Common myeloid progenitor, CD34-positive (primary cell): Measurements from ENCODE around the gene GSTA1.

Source experiments
- CTCF ChIA-PET: fragments of 350-600 bp; sonication (Branson Sonifier 250); formaldehyde crosslinking; loops from one replicate; lab custom pipeline; 2021; ENCODE audit warnings: antibody characterized with exemption; lab: Charles Lee
- POLR2A ChIA-PET: fragments of 350-600 bp; sonication (Branson Sonifier 250); formaldehyde crosslinking; loops from one replicate; lab custom pipeline; 2021; ENCODE audit warnings: antibody characterized with exemption; lab: Charles Lee
- DNase-seq, 3 donors: peaks; one replicate each; pipeline versions ENCODE4 v3.0.0 to v3.0.0-alpha.2; 2013
- H3K27ac ChIP-seq, 2 experiments: 1 replicate in 1 of 2; 2 replicates in 1 of 2; pipeline ENCODE4 v1.7.0; 2013; ENCODE audit warnings: inconsistent platforms in 2 of 2, low read length in 2 of 2, mild to moderate bottlenecking in 2 of 2, low read depth in 1 of 2, moderate library complexity in 1 of 2; ENCODE audit not compliant: severe bottlenecking in 2 of 2, insufficient read depth in 1 of 2, poor library complexity in 1 of 2
- H3K27me3 ChIP-seq, 5 experiments: replicated peaks in 2 of 5; 1 replicate in 3 of 5; 2 replicates in 2 of 5; pipeline versions ENCODE4 v1.6.1 to v1.7.0; 2013; ENCODE audit warnings: low read length in 4 of 5, mild to moderate bottlenecking in 2 of 5, moderate library complexity in 2 of 5, inconsistent platforms in 1 of 5; ENCODE audit not compliant: insufficient read depth in 5 of 5, control insufficient read depth in 4 of 5
- H3K36me3 ChIP-seq, 4 experiments: 1 replicate in 2 of 4; 2 replicates in 2 of 4; pipeline versions ENCODE4 v1.6.1 to v1.7.0; 2013; ENCODE audit warnings: low read length in 3 of 4, control low read depth in 1 of 4, mild to moderate bottlenecking in 1 of 4; ENCODE audit not compliant: control insufficient read depth in 4 of 4, insufficient read depth in 4 of 4
- H3K4me1 ChIP-seq, 4 experiments: 1 replicate in 3 of 4; 2 replicates in 1 of 4; pipeline versions ENCODE4 v1.6.1 to v1.7.1; 2013; ENCODE audit warnings: low read length in 3 of 4, mild to moderate bottlenecking in 3 of 4, control low read depth in 1 of 4, inconsistent platforms in 1 of 4, moderate library complexity in 1 of 4; ENCODE audit not compliant: control insufficient read depth in 4 of 4, insufficient read depth in 4 of 4; ENCODE audit errors: control extremely low read depth in 1 of 4
- H3K4me3 ChIP-seq, 7 experiments: 1 replicate in 4 of 7; 2 replicates in 3 of 7; pipeline versions ENCODE4 v1.5.1 to v1.7.0; 2013; ENCODE audit warnings: mild to moderate bottlenecking in 7 of 7, low read length in 6 of 7, moderate library complexity in 6 of 7, inconsistent platforms in 2 of 7, low read depth in 2 of 7, control low read depth in 1 of 7; ENCODE audit not compliant: insufficient read depth in 4 of 7, control insufficient read depth in 1 of 7; ENCODE audit errors: extremely low read depth in 1 of 7
- H3K9me3 ChIP-seq, 5 experiments: 1 replicate in 4 of 5; 2 replicates in 1 of 5; pipeline versions ENCODE4 v1.6.1 to v1.7.1; 2013; ENCODE audit warnings: low read length in 4 of 5, mild to moderate bottlenecking in 2 of 5, inconsistent platforms in 1 of 5, low read depth in 1 of 5, moderate library complexity in 1 of 5; ENCODE audit not compliant: control insufficient read depth in 4 of 5, insufficient read depth in 2 of 5; ENCODE audit errors: control extremely low read depth in 1 of 5
- WGBS: methylation state at CpG from one replicate; pipeline ENCODE4 v1.1.5; 2013; ENCODE audit not compliant: insufficient coverage; 5-methylcytosine and 5-hydroxymethylcytosine counted together

GSTA1 gene

GRCh38 chr6:52741872-52742271 is 61.7 kb downstream of the GSTA1 start:
- no peak overlapping the region for H3K4me3 ChIP-seq
- no peak overlapping the region for H3K27ac ChIP-seq
- H3K36me3 ChIP-seq, result no peaks in the 10 kb centered on the region
- H3K4me1 ChIP-seq, result no peaks in the 10 kb centered on the region
- ChIA-PET CTCF (no interaction called here), POLR2A (no interaction called here)
- no peak for DNase-seq
- peaks cover 1 to 14% (median 5%) of the 10 kb centered on the region in 5 experiments for H3K9me3 ChIP-seq
- H3K27me3 ChIP-seq, result no peaks in the 10 kb centered on the region
- no CpG with 5 or more reads among the region's 1 CpG for WGBS
